IMR-90 (cell line): ENCODE measurements around the gene AXIN2. TPM values are rescaled to one million over a fixed set of nuclear protein-coding genes. Genes with fewer than 3 reads are reported as not detected.

Source experiments
- ATAC-seq: fragments of 200-7000 bp; cut with Tn5 transposase; 2 replicates; pipeline ENCODE4 v1.9.1; 2020; ENCODE audit warnings: low read depth, mild to moderate bottlenecking, moderate library complexity
- BruUV-seq: library from RNA; stranded (reverse); fragments of 400-500 nt; replicated peaks from 2 replicates; lab custom pipeline; 2021; lab: Mats Ljungman, UMichigan
- CTCF ChIA-PET: fragments of 300-600 bp; formaldehyde crosslinking; extraction: SDS; loops from one replicate; lab custom pipeline; 2021; ENCODE audit warnings: antibody characterized with exemption; lab: Yijun Ruan, JAX
- POLR2A ChIA-PET: fragments of 300-600 bp; sonication (Branson Sonifier 250); formaldehyde crosslinking; loops from one replicate; lab custom pipeline; 2022; ENCODE audit warnings: antibody characterized with exemption; ENCODE audit not compliant: unreplicated experiment; lab: Charles Lee
- DNase-seq: peaks from one replicate; pipeline ENCODE4 v3.0.0; 2013
- H2AFZ ChIP-seq: replicated peaks from 2 replicates; pipeline ENCODE3; 2013; ENCODE audit warnings: low read length, mild to moderate bottlenecking; ENCODE audit not compliant: poor library complexity
- H2AK5ac ChIP-seq: 2 replicates; pipeline ENCODE4 v1.6.1; 2013; ENCODE audit warnings: low read depth, low read length, inconsistent platforms
- H2AK9ac ChIP-seq: replicated peaks from 2 replicates; pipeline ENCODE3; 2013; ENCODE audit warnings: mild to moderate bottlenecking, low read depth, low read length, moderate library complexity; ENCODE audit not compliant: poor library complexity
- H2BK120ac ChIP-seq: 2 replicates; pipeline ENCODE4 v1.6.1; 2013; ENCODE audit warnings: low read depth, low read length, inconsistent platforms
- H2BK15ac ChIP-seq: 3 replicates; pipeline ENCODE4 v1.6.1; 2013; ENCODE audit warnings: low read depth, low read length, inconsistent platforms
- H2BK20ac ChIP-seq: 2 replicates; pipeline ENCODE4 v1.6.1; 2013; ENCODE audit warnings: low read depth, mild to moderate bottlenecking, inconsistent platforms, low read length, moderate library complexity
- H2BK5ac ChIP-seq: 2 replicates; pipeline ENCODE4 v1.6.1; 2013; ENCODE audit warnings: mild to moderate bottlenecking, low read depth, low read length, inconsistent platforms; ENCODE audit not compliant: poor library complexity, severe bottlenecking
- H3K14ac ChIP-seq: replicated peaks from 2 replicates; pipeline ENCODE4 v1.6.1; 2013; ENCODE audit warnings: low read depth, low read length, inconsistent platforms
- H3K18ac ChIP-seq: 2 replicates; pipeline ENCODE4 v1.6.1; 2013; ENCODE audit warnings: low read depth, low read length, control low read depth
- H3K23ac ChIP-seq: 2 replicates; pipeline ENCODE4 v1.6.1; 2013; ENCODE audit warnings: low read depth, low read length, inconsistent platforms
- H3K27ac ChIP-seq: 2 replicates; pipeline ENCODE4 v1.5.1; 2013; ENCODE audit warnings: mild to moderate bottlenecking, control low read depth, low read length; ENCODE audit not compliant: insufficient read depth
- H3K27me3 ChIP-seq: 2 replicates; pipeline ENCODE4 v1.6.1; 2013; ENCODE audit warnings: low read length; ENCODE audit not compliant: control insufficient read depth, insufficient read depth
- H3K36me3 ChIP-seq: 2 replicates; pipeline ENCODE4 v1.6.1; 2013; ENCODE audit warnings: low read length, mixed read lengths; ENCODE audit not compliant: control insufficient read depth, insufficient read depth
- H3K4ac ChIP-seq: 2 replicates; pipeline ENCODE4 v1.6.1; 2013; ENCODE audit warnings: low read depth, low read length, inconsistent platforms
- H3K4me1 ChIP-seq: 2 replicates; pipeline ENCODE4 v1.6.1; 2013; ENCODE audit warnings: low read length, mixed read lengths; ENCODE audit not compliant: control insufficient read depth, insufficient read depth
- H3K4me2 ChIP-seq: 2 replicates; pipeline ENCODE4 v1.6.1; 2013; ENCODE audit warnings: low read depth, mild to moderate bottlenecking, control low read depth, low read length, moderate library complexity
- H3K4me3 ChIP-seq: 2 replicates; pipeline ENCODE4 v1.5.1; 2013; ENCODE audit warnings: low read depth, mild to moderate bottlenecking, control low read depth, low read length, moderate library complexity; ENCODE audit not compliant: insufficient read depth
- H3K56ac ChIP-seq: 2 replicates; pipeline ENCODE4 v1.6.1; 2013; ENCODE audit warnings: low read length, inconsistent platforms; ENCODE audit not compliant: insufficient read depth; ENCODE audit errors: extremely low read depth
- H3K79me1 ChIP-seq, 2 experiments: 2 replicates each; pipeline ENCODE4 v1.6.1; 2013; ENCODE audit warnings: low read length in 2 of 2, inconsistent platforms in 1 of 2, low read depth in 1 of 2
- H3K9ac ChIP-seq: 2 replicates; pipeline ENCODE4 v1.6.1; 2013; ENCODE audit warnings: low read depth, low read length, control low read depth
- H3K9me1 ChIP-seq: 2 replicates; pipeline ENCODE4 v1.6.1; 2013; ENCODE audit warnings: low read length, inconsistent platforms; ENCODE audit not compliant: insufficient read depth
- H3K9me3 ChIP-seq: 2 replicates; pipeline ENCODE4 v1.6.1; 2013; ENCODE audit warnings: low read length; ENCODE audit not compliant: control insufficient read depth, insufficient read depth
- H4K20me1 ChIP-seq: 2 replicates; pipeline ENCODE4 v1.6.1; 2013; ENCODE audit warnings: low read length, inconsistent platforms; ENCODE audit not compliant: insufficient read depth
- H4K5ac ChIP-seq: 2 replicates; pipeline ENCODE4 v1.6.1; 2013; ENCODE audit warnings: mild to moderate bottlenecking, low read depth, low read length, control low read depth
- H4K8ac ChIP-seq, 2 experiments: 2 replicates each; pipeline ENCODE4 v1.6.1; 2013; ENCODE audit warnings: low read depth in 2 of 2, low read length in 2 of 2, control low read depth in 1 of 2, inconsistent platforms in 1 of 2
- H4K91ac ChIP-seq: 2 replicates; pipeline ENCODE4 v1.6.1; 2013; ENCODE audit warnings: low read depth, low read length, inconsistent platforms; ENCODE audit not compliant: insufficient read depth
- BHLHE40 ChIP-seq: fragments of 150-350 bp; IDR thresholded peaks from 2 replicates; pipeline ENCODE4 v1.6.1; 2016; ENCODE audit warnings: mild to moderate bottlenecking, low read depth, low read length
- CEBPB ChIP-seq: IDR thresholded peaks from 2 replicates; pipeline ENCODE4 v1.6.1; 2012; ENCODE audit warnings: low read depth, low read length, improper control_type of control experiment
- FOS ChIP-seq: fragments of 150-350 bp; IDR thresholded peaks from 2 replicates; pipeline ENCODE4 v1.6.1; 2016; ENCODE audit warnings: low read depth, low read length
- MAFK ChIP-seq: IDR thresholded peaks from 2 replicates; pipeline ENCODE4 v1.6.1; 2012; ENCODE audit warnings: low read depth, low read length, improper control_type of control experiment
- MAZ ChIP-seq: IDR thresholded peaks from 2 replicates; pipeline ENCODE4 v1.6.1; 2012; ENCODE audit warnings: low read depth, mild to moderate bottlenecking, low read length, improper control_type of control experiment, moderate library complexity, borderline replicate concordance
- MXI1 ChIP-seq: IDR thresholded peaks from 2 replicates; pipeline ENCODE4 v1.6.1; 2012; ENCODE audit warnings: low read depth, mild to moderate bottlenecking, low read length, moderate library complexity, borderline replicate concordance
- NFE2L2 ChIP-seq: fragments of 150-350 bp; IDR thresholded peaks from 2 replicates; pipeline ENCODE4 v1.6.1; 2016; ENCODE audit warnings: low read depth, mild to moderate bottlenecking, low read length
- RAD21 ChIP-seq: IDR thresholded peaks from 2 replicates; pipeline ENCODE4 v1.6.1; 2012; ENCODE audit warnings: low read length, improper control_type of control experiment
- RCOR1 ChIP-seq: IDR thresholded peaks from 2 replicates; pipeline ENCODE4 v1.6.1; 2012; ENCODE audit warnings: mild to moderate bottlenecking, low read length, improper control_type of control experiment; ENCODE audit not compliant: insufficient replicate concordance
- RFX5 ChIP-seq: IDR thresholded peaks from 2 replicates; pipeline ENCODE4 v1.8.0; 2012; ENCODE audit warnings: low read depth, mild to moderate bottlenecking, low read length, moderate library complexity
- SMC3 ChIP-seq: fragments of 150-350 bp; IDR thresholded peaks from 2 replicates; pipeline ENCODE4 v1.6.1; 2016; ENCODE audit warnings: low read depth, mild to moderate bottlenecking, antibody characterized with exemption, low read length, moderate library complexity
- WGBS, 2 experiments: methylation state at CpG; one replicate each; pipeline versions ENCODE4 v1.1.5 to v1.1.7; 2013; ENCODE audit warnings: missing lambda C conversion rate in 2 of 2; ENCODE audit not compliant: insufficient read length in 1 of 2; ENCODE audit errors: extremely low coverage in 2 of 2; 5-methylcytosine and 5-hydroxymethylcytosine counted together
- dilution Hi-C: fragments of 300-500 bp; cut with HindIII; formaldehyde crosslinking; loops from one replicate; pipeline ENCODE4 v1.14.3; 2018; ENCODE audit warnings: low sequenced_read_pairs; ENCODE audit not compliant: unreplicated experiment
- in situ Hi-C: fragments of 300-500 bp; cut with MboI; formaldehyde crosslinking; loops from 3 replicates; pipeline ENCODE4 v1.14.3; 2019; ENCODE audit warnings: low sequenced_read_pairs, inconsistent platforms, mixed read lengths
- intact Hi-C: fragments of 100-400 bp; cut with micrococcal nuclease; formaldehyde crosslinking; loops from 2 replicates; pipeline ENCODE4 v1.10.0; 2022
- polyA plus RNA-seq, 3 experiments: library from polyadenylated mRNA; depleted of rRNA; stranded (reverse); fragments of >200 nt; gene quantifications; 2 replicates each; pipeline ENCODE4 v1.2.3, GENCODE V29; 2012; ENCODE audit warnings: low replicate concordance in 1 of 3
- total RNA-seq: library from RNA; depleted of rRNA; stranded (reverse); fragments of >200 nt; gene quantifications from 2 replicates; pipeline ENCODE4 v1.2.3, GENCODE V29; 2012
- TF ChIP-seq, protein P1 (sequence below): conservative IDR thresholded peaks from 2 replicates; pipeline ENCODE4 v1.5.1; 2012; ENCODE audit warnings: mild to moderate bottlenecking, low read depth, low read length, improper control_type of control experiment

AXIN2 gene
- total and polyA plus RNA-seq, 2 of the 4 experiments (the other 2 are of a cell fraction), result 0.91 to 1.8 TPM

DNA sequence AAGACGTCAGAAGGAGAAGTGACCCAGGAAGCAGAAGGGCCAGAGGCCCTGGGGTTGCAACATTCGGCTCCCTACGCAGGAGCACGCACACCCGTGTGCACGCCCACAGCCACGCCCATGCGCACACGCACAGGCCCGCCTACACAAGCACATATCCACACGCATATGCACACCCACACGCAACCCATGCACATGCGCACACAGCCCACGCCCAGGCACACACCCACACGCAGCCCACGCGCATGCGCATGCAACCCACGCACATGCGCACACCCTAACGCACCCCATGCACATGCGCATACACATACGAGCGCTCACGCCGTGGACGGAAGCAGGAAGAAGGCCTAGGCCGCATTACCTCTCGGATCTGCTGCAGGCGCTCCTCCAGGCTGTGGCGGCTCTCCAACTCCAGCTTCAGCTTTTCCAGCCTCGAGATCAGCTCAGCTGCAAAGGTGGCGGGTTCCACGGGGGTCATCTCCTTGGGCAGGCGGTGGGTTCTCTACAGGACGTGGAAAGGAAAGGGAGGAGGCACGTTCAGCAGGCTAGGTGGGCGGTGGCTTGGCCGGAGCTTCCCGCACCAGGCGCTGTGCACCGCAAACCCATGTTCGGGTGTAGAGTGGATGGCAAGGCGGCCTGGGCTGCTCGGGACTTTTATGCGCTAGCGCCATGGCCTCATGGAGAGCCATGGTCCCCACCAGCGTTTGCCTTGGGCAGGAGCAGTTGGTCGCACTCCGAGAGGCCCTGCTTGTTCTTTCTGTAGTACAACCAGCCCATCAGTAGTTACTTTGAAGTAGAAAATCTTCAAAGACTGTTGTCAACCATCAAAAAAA lies 23.4 kb downstream of the AXIN2 start (continued):
- TF ChIP-seq, protein P1, sequence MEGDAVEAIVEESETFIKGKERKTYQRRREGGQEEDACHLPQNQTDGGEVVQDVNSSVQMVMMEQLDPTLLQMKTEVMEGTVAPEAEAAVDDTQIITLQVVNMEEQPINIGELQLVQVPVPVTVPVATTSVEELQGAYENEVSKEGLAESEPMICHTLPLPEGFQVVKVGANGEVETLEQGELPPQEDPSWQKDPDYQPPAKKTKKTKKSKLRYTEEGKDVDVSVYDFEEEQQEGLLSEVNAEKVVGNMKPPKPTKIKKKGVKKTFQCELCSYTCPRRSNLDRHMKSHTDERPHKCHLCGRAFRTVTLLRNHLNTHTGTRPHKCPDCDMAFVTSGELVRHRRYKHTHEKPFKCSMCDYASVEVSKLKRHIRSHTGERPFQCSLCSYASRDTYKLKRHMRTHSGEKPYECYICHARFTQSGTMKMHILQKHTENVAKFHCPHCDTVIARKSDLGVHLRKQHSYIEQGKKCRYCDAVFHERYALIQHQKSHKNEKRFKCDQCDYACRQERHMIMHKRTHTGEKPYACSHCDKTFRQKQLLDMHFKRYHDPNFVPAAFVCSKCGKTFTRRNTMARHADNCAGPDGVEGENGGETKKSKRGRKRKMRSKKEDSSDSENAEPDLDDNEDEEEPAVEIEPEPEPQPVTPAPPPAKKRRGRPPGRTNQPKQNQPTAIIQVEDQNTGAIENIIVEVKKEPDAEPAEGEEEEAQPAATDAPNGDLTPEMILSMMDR, result no peak
- TF ChIP-seq RAD21, result no peak
- TF ChIP-seq CEBPB, result no peak

DNA sequence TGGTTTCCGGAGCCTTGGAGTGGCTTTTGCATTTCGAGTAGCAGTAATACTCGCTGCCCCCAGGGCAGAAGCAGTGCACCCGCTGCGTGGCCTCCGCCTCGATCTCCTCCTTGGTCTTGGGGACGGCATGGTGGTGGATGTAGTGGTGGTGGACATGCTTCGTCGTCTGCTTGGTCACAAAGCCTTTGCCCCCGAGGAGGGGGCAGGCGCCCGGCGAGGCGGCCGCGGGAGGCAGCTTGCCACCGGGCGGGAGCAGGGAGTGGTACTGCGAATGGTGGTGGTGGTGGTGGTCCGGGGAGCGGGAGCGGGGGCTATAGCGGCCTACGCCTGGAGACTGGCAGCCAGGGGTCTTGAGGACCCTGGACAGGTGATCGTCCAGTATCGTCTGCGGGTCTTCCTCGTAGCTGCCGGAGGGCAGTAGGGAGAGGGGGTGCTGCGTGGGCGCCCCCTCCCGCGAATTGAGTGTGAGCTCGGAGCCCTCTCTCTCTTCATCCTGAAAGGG lies 24.1 kb downstream of the AXIN2 start:
- DNase-seq, result no peak
- ChIA-PET CTCF (no interaction called here), POLR2A (no interaction called here)
- Histone ChIP-seq H3K14ac (no peak overlapping the region), H2BK5ac (no peak overlapping the region), H3K18ac (no peak overlapping the region), H3K56ac (no peak overlapping the region), H2AFZ (no peak overlapping the region), H3K27ac (no peak overlapping the region), H4K91ac (no peak overlapping the region), H3K36me3 (peaks cover 34% of the 10 kb centered on the region; the same call in 1 of the 2 replicates), H4K20me1 (no peaks in the 10 kb centered on the region), H3K79me1 (no peaks in the 10 kb centered on the region), H3K4me3 (no peak overlapping the region), H3K4me1 (peaks cover 9% of the 10 kb centered on the region), H3K9me1 (no peaks in the 10 kb centered on the region), H3K4ac (no peak overlapping the region), H2BK120ac (no peak overlapping the region), H4K8ac (no peak overlapping the region), H3K27me3 (no peaks in the 10 kb centered on the region), H2BK15ac (no peak overlapping the region), H2BK20ac (no peak overlapping the region), H3K9me3 (no peaks in the 10 kb centered on the region), H2AK5ac (no peak overlapping the region), H3K9ac (no peak overlapping the region), H2AK9ac (peak overlapping the region; percentile 59), H3K4me2 (no peak overlapping the region), H3K23ac (no peak overlapping the region), H4K5ac (no peak overlapping the region)
- dilution Hi-C loops (no loop called here), in situ Hi-C loops (no loop called here), intact Hi-C loops (no loop called here)
- WGBS, 2 experiments, result 97% methylated on average over 7 of the region's 35 CpGs; no CpG with 5 or more reads in 1 of the 2 experiments
- ATAC-seq, result no peak
- no TSS peak for BruUV-seq
- TF ChIP-seq RCOR1 (no peak), MXI1 (no peak), RAD21 (no peak), MAZ (no peak), SMC3 (no peak), NFE2L2 (no peak), FOS (no peak), CEBPB (no peak), BHLHE40 (no peak), RFX5 (no peak), MAFK (no peak)
- TF ChIP-seq, protein P1, result no peak
